Psoas muscle (tissue), 8 donors: Measurements from ENCODE around the gene RETN. TPM values are rescaled to one million over a fixed set of nuclear protein-coding genes. Genes with fewer than 3 reads are reported as not detected.

Experiments used
- ATAC-seq, 4 donors: fragments of 200-7000 bp; cut with Tn5 transposase; one replicate each; pipeline ENCODE4 v1.9.1; 2020; ENCODE audit warnings: moderate library complexity in 3 of 4, mild to moderate bottlenecking in 2 of 4
- DNase-seq, 2 donors: peaks; one replicate each; pipeline ENCODE4 v3.0.0-alpha.2; 2020
- H3K27ac ChIP-seq: fragments of 200-600 bp; one replicate; pipeline ENCODE4 v1.8.0; 2022
- H3K27me3 ChIP-seq, 3 donors: fragments of 200-600 bp in 1 of 3; one replicate each; pipeline versions ENCODE4 v1.6.1 to v1.8.0; 2013 to 2022; ENCODE audit warnings: low read length in 2 of 3, mild to moderate bottlenecking in 2 of 3, moderate library complexity in 1 of 3; ENCODE audit not compliant: insufficient read depth in 3 of 3
- H3K36me3 ChIP-seq, 2 donors: fragments of 200-600 bp in 1 of 2; one replicate each; pipeline versions ENCODE4 v1.6.1 to v1.8.0; 2013 to 2022; ENCODE audit warnings: low read depth in 1 of 2, mild to moderate bottlenecking in 1 of 2, moderate library complexity in 1 of 2; ENCODE audit not compliant: insufficient read depth in 1 of 2
- H3K4me1 ChIP-seq: fragments of 200-600 bp; one replicate; pipeline ENCODE4 v1.8.0; 2022
- H3K4me3 ChIP-seq: fragments of 200-600 bp; one replicate; pipeline ENCODE4 v1.8.0; 2022; ENCODE audit warnings: mild to moderate bottlenecking
- H3K9me3 ChIP-seq: fragments of 200-600 bp; one replicate; pipeline ENCODE4 v1.8.0; 2022
- WGBS, 3 donors: extraction: QIAGEN DNeasy Blood & Tissue Kit; methylation state at CpG; one replicate each; pipeline versions ENCODE4 v1.1.6 to v1.1.7; 2013; 5-methylcytosine and 5-hydroxymethylcytosine counted together
- intact Hi-C, 2 donors: fragments of 100-400 bp; cut with DNase I; formaldehyde crosslinking; loops; one replicate each; pipeline versions ENCODE4 v1.11.0 to v1.14.2; 2022
- polyA plus RNA-seq, 3 donors: library from polyadenylated mRNA; stranded (reverse); fragments of 200-250 nt; gene quantifications; one replicate each; pipeline ENCODE4 v1.2.3, GENCODE V29; 2013
- total RNA-seq, 4 donors: library from RNA; stranded (reverse); fragmentation: NEBNext Ultra II Directional in 2 of 4; extraction: Animal tissue kit (Norgen Biotek cat#: 25700) in 2 of 4; gene quantifications; one replicate each; pipeline versions ENCODE4 v1.2.1 to v1.2.4, GENCODE V29; 2021 to 2023
- TF ChIP-seq, protein P1 (sequence below): fragments of 200-600 bp; IDR thresholded peaks from one replicate; pipeline ENCODE4 v1.8.0; 2022; ENCODE audit warnings: antibody characterized with exemption
- donor health status: healthy with polysubstance abuse.
- donor health status: DM: no; HTN: no; CAD: no; lungs with moderate emphysema.
- donor health status: Bipolar disorder and iron deficiency.
- donor health status: healthy.
- donor health status: DM: yes; HTN: yes; CAD: no.
- donor health status: DM: no; HTN: no; CAD: no.
- donor health status: DM: no; HTN: no; CAD: no.
- donor health status: DM: yes; HTN: yes; CAD: no.

RETN gene
- total and polyA plus RNA-seq, 7 donors, result 0.46 to 4.7 (median 0.57) TPM; not detected in 2

GRCh38 chr19:7628589-7629311, 40.1 kb upstream of the RETN start:
- Histone ChIP-seq H3K36me3 (peaks cover 0 to 42% of the 10 kb centered on the region in 2 donors), H3K4me1 (peaks cover 19% of the 10 kb centered on the region), H3K27ac (peak overlapping the region; percentile 87), H3K27me3 (peaks cover 0 to 1% (median 0%) of the 10 kb centered on the region in 3 donors), H3K9me3 (no peaks in the 10 kb centered on the region), H3K4me3 (peak overlapping the region; percentile 100)
- DNase-seq (no peak), ATAC-seq (no peak)
- intact Hi-C loops, result no loop called here
- TF ChIP-seq, protein P1, sequence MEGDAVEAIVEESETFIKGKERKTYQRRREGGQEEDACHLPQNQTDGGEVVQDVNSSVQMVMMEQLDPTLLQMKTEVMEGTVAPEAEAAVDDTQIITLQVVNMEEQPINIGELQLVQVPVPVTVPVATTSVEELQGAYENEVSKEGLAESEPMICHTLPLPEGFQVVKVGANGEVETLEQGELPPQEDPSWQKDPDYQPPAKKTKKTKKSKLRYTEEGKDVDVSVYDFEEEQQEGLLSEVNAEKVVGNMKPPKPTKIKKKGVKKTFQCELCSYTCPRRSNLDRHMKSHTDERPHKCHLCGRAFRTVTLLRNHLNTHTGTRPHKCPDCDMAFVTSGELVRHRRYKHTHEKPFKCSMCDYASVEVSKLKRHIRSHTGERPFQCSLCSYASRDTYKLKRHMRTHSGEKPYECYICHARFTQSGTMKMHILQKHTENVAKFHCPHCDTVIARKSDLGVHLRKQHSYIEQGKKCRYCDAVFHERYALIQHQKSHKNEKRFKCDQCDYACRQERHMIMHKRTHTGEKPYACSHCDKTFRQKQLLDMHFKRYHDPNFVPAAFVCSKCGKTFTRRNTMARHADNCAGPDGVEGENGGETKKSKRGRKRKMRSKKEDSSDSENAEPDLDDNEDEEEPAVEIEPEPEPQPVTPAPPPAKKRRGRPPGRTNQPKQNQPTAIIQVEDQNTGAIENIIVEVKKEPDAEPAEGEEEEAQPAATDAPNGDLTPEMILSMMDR, result no peak
- 3 to 5% (median 4%) methylated on average over 15 of the region's 15 CpGs for WGBS, 3 donors

DNA sequence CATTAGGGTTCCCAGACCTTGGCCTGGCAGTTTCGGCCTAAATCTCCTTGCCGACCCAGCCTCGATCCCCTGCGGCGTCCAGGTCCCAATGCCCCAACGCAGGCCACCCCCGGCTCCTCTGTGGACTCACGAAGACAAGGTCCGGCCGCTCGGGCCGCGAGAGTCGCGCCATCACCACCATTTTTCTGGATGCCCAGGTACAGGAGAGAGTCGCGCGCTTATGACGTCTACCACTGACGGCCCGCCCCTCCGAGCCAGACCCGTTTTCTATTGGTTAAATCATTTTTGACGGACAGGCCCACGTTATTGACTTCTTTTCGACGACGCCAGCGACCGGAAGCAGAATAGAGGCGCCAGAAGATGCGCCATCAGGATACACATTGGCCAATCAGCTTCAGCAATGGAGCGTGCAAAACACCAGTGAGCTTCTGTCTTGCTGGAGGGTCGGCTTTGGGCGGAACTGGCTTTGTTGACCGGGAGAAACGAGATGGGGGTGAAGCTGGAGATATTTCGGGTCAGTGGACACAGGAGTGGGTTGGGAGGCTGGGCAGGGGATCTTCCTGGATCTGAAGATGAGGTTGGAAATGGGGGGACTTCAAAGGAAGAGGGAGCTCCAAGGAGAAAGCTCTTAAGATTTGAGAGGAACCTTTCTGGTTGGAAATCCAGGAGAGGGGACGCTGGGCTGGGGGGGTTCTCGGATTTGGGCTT, 39.3 kb upstream of the RETN start, which contains the start of the genes PET100 and XAB2:
PET100 (plus strand) TSS at position 447 of the 708 bp plus-strand sequence; CDS start at position 488, 41 bp downstream.
XAB2 (minus strand) TSS at position 199 of the 708 bp plus-strand sequence; CDS start at position 181, 18 bp downstream.
- peak within 1 kb of the TSS; percentile 100 for H3K4me3 ChIP-seq
- peak; percentile 99 to 100 (median 99) for ATAC-seq
- peaks cover 0 to 3% (median 0%) of the 10 kb centered on the region in 3 donors for H3K27me3 ChIP-seq
- peak; percentile 95 to 98 for DNase-seq
- intact Hi-C loops, result no loop called here
- no peaks in the 10 kb centered on the region for H3K9me3 ChIP-seq
- WGBS, 3 donors, result 0 to 1% (median 0%) methylated on average over 40 of the region's 40 CpGs
- H3K4me1 ChIP-seq, result peaks cover 19% of the 10 kb centered on the region
- H3K36me3 ChIP-seq, result peaks cover 0 to 34% of the 10 kb centered on the region in 2 donors
- H3K27ac ChIP-seq, result peak within 1 kb of the TSS; percentile 87
- TF ChIP-seq, protein P1, result no peak

DNA sequence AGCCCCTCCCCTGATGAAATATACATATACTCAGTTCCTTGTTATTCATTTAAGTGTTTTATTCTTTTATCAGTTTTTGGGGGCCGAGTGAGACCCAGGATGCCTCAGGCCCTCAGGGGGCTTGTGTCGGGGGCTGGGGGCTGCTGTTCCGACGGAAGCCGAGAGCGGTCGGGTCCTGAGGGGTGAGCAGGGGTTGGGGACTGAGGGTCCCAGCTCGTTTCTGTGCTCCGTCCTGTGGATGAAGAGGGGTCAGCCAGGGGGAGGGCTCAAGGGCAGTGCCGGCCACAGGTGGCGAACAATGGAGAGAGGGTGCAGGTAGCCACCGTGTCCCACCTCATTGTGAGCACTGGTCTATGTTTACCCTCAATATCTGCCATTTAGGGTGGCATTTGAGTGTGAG, 37.3 kb upstream of the RETN start:
- intact Hi-C loops, result no loop called here
- 85 to 91% (median 89%) methylated on average over 12 of the region's 12 CpGs for WGBS, 3 donors
- no peak for DNase-seq

DNA sequence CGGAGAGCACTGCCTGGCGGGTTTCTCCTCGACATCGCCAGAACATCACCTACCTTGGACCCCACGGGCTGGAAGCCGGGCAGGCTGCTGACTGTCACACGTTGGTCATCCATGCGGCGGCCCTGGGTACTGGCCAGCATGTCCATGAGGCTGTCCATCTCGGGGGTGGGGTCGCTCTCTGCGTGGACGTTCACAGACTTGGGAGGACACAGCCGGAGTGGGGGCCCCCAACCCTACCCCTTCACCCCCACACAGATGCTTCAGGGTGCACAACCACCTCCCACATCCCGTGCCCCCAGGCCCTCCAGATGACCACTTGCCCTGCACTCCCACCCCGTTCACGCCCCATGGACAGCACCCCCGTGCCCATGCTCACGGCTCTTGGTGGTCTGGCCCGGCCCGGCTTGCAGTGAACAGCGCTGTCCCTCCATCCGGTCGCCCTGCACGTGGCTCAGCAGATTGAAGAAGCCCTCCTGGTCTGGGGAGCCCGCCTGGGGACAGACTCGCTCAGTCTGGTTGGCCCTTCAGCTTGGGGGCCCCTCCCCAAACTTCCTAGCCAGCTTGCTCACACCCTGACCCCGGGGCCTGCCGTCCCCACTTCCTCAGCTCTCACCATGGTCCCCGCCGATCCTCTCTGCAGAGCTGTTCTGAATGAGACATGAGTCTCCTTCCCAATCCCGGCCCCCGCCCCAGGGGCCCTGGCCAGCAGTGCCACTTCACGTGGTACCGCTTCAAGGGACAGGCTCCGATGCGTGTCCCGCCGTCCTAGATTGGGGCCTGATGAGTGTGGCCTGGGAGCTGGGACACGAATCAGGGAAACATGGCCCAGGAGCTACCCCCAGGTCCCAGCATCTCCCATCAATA, 36.3 kb upstream of the RETN start:
- Histone ChIP-seq H3K9me3 (no peaks in the 10 kb centered on the region), H3K4me3 (no peak overlapping the region), H3K36me3 (peaks cover 0 to 5% of the 10 kb centered on the region in 2 donors), H3K27ac (no peak overlapping the region), H3K27me3 (peaks cover 0 to 15% (median 10%) of the 10 kb centered on the region in 3 donors), H3K4me1 (peaks cover 19% of the 10 kb centered on the region)
- WGBS, 3 donors, result 84 to 92% (median 85%) methylated on average over 35 to 40 of the region's 40 CpGs
- DNase-seq (no peak), ATAC-seq (no peak)
- intact Hi-C loops, result no loop called here
- TF ChIP-seq, protein P1, result no peak

More for the DNA sequence above, 37.3 kb upstream of the RETN start:
- Histone ChIP-seq H3K9me3 (no peaks in the 10 kb centered on the region), H3K27ac (no peak overlapping the region), H3K4me3 (no peak overlapping the region), H3K4me1 (peaks cover 19% of the 10 kb centered on the region), H3K36me3 (peaks cover 0 to 13% of the 10 kb centered on the region in 2 donors), H3K27me3 (peaks cover 0 to 10% (median 5%) of the 10 kb centered on the region in 3 donors)
- no peak for ATAC-seq
- TF ChIP-seq, protein P1, result no peak
